ENCODE data around the gene TMEM14B. TPM values are rescaled to one million over a fixed set of nuclear protein-coding genes. Genes with fewer than 3 reads are reported as not detected.
A peak's percentile ranks its signal among the peaks of the same experiment; 100 is the strongest.

Gene TMEM14B
- total and polyA plus RNA-seq, 9 of the 15 experiments (the other 6 are each of a cell fraction or from before 2014, with no cell fraction given): 174 to 862 (median 263) TPM

DNA sequence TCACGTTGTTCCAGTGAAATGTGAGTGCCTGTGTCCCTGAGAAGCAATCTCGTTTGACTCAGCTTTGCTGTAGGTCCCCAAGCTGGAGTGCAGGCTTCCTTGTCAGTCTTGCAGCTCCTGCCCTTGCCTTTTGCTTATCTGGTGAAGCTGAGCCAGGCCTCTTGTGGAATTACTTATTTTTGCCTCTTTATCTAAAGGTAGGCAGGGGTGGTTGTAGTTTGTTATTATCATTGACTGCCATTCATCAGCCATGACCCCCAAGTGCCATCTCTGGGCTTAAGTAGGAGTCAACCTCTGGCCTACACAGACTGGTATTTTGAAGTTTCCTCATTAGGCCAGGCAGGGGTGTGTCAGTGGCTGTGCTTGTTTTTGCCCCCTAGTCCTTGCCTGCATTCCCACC lies 2.1 kb downstream of the TMEM14B start (continued):
- TF ChIP-seq, protein P1, sequence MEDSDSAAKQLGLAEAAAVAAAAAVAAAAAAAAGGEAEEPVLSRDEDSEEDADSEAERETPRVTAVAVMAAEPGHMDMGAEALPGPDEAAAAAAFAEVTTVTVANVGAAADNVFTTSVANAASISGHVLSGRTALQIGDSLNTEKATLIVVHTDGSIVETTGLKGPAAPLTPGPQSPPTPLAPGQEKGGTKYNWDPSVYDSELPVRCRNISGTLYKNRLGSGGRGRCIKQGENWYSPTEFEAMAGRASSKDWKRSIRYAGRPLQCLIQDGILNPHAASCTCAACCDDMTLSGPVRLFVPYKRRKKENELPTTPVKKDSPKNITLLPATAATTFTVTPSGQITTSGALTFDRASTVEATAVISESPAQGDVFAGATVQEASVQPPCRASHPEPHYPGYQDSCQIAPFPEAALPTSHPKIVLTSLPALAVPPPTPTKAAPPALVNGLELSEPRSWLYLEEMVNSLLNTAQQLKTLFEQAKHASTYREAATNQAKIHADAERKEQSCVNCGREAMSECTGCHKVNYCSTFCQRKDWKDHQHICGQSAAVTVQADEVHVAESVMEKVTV (CRISPR knock-in tag; IDR thresholded peaks at IDR 0.05): no peak
- TF ChIP-seq PTRF (tag; IDR thresholded peaks at IDR 0.05) (no peak), ZNF780A (CRISPR knock-in tag; IDR thresholded peaks at IDR 0.05) (no peak), CHD4 (IDR thresholded peaks at IDR 0.05; ENCODE audit: insufficient read depth, insufficient replicate concordance, low read depth, low read length, poor library complexity, severe bottlenecking) (no peak), PHF21A (IDR thresholded peaks at IDR 0.05; ENCODE audit: borderline replicate concordance, low read depth) (0 out of 2 replicates have a peak, but pooled peaks have one; percentile 33), ZNF584 (CRISPR knock-in tag; IDR thresholded peaks at IDR 0.05; ENCODE audit: low read depth) (no peak), SIX5 (IDR thresholded peaks at IDR 0.05; ENCODE audit: borderline replicate concordance in 1 of 2, insufficient read depth in 1 of 2, low read depth in 1 of 2, low read length in 2 of 2) (no peak), FOXM1 (IDR thresholded peaks at IDR 0.05; ENCODE audit: low read depth) (peak; percentile 71; the same call in 1 of the 2 replicates), FOXM1 (CRISPR knock-in tag; IDR thresholded peaks at IDR 0.05; ENCODE audit: low read depth) (no peak), NR1H2 (CRISPR knock-in tag; IDR thresholded peaks at IDR 0.05) (no peak), NFE2 (IDR thresholded peaks at IDR 0.05; ENCODE audit: low read depth) (no peak; the same call in 1 of the 2 replicates), RBBP5 (IDR thresholded peaks at IDR 0.05; ENCODE audit: borderline replicate concordance, insufficient read depth, low read length, poor library complexity, severe bottlenecking) (no peak), EHMT2 (IDR thresholded peaks at IDR 0.05) (no peak), NFIC (IDR thresholded peaks at IDR 0.05) (peak; percentile 87), SREBF2 (CRISPR knock-in tag; IDR thresholded peaks at IDR 0.05) (peak; percentile 20; the same call in 1 of the 2 replicates), STAT5A (IDR thresholded peaks at IDR 0.05; ENCODE audit: borderline replicate concordance, low read length) (peak; percentile 92)
- TF ChIP-seq, protein P2, sequence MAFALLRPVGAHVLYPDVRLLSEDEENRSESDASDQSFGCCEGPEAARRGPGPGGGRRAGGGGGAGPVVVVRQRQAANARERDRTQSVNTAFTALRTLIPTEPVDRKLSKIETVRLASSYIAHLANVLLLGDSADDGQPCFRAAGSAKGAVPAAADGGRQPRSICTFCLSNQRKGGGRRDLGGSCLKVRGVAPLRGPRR (CRISPR knock-in tag; IDR thresholded peaks at IDR 0.05): no peak
- TF ChIP-seq, protein P3, sequence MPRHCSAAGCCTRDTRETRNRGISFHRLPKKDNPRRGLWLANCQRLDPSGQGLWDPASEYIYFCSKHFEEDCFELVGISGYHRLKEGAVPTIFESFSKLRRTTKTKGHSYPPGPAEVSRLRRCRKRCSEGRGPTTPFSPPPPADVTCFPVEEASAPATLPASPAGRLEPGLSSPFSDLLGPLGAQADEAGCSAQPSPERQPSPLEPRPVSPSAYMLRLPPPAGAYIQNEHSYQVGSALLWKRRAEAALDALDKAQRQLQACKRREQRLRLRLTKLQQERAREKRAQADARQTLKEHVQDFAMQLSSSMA (CRISPR knock-in tag; IDR thresholded peaks at IDR 0.05): no peak
- TF ChIP-seq, protein P4, sequence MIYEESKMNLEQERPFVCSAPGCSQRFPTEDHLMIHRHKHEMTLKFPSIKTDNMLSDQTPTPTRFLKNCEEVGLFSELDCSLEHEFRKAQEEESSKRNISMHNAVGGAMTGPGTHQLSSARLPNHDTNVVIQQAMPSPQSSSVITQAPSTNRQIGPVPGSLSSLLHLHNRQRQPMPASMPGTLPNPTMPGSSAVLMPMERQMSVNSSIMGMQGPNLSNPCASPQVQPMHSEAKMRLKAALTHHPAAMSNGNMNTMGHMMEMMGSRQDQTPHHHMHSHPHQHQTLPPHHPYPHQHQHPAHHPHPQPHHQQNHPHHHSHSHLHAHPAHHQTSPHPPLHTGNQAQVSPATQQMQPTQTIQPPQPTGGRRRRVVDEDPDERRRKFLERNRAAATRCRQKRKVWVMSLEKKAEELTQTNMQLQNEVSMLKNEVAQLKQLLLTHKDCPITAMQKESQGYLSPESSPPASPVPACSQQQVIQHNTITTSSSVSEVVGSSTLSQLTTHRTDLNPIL (CRISPR knock-in tag; IDR thresholded peaks at IDR 0.05): no peak
- TF ChIP-seq, protein P5, sequence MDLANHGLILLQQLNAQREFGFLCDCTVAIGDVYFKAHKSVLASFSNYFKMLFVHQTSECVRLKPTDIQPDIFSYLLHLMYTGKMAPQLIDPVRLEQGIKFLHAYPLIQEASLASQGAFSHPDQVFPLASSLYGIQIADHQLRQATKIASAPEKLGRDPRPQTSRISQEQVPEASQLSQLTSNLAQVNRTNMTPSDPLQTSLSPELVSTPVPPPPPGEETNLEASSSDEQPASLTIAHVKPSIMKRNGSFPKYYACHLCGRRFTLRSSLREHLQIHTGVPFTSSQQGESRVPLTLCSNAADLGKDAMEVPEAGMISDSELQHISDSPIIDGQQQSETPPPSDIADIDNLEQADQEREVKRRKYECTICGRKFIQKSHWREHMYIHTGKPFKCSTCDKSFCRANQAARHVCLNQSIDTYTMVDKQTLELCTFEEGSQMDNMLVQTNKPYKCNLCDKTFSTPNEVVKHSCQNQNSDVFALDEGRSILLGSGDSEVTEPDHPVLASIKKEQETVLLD (IDR thresholded peaks at IDR 0.05): peak; percentile 38; the same call in 1 of the 2 replicates
